ENCODE data around the gene CBR3. TPM values are rescaled to one million over a fixed set of nuclear protein-coding genes. Genes with fewer than 3 reads are reported as not detected.

CBR3 gene
- total RNA-seq, 1 experiment from 2014 or later, result 12.9 TPM

DNA sequence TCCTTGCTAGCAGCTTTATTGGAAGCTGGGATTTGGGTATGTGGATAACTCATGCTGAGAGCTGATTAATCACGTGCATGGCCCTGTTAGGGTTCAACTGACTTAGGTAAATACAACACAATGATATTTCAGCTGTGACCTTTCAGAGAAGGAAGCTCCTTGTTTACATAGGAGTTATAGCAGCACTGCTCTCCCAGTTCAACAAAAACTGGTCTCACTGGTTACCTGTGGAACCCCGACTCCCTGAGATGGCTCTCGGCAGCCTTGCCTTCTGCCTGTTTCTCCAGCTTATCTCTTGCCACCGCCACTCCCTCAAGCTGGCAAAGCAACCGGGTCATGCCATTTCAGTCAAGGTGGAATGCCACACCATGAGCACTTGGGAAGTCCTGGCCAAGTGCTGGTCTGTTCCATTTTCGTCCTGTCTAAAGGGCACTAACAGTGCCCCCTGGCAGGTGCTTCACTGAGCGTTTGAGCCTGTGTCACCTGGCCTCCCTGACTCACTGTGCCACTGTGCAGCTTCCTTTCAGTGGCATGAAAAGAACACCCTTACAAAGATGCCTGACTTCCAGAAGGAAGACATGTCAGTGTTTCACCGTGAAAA lies 53.3 kb downstream of the CBR3 start:
- Mint-ChIP-seq H3K4me1 (peaks cover 9% of the 10 kb centered on the region), H3K27me3 (ENCODE audit: low read depth) (no peaks in the 10 kb centered on the region), H3K36me3 (no peaks in the 10 kb centered on the region), H3K27ac (peak overlapping the region; percentile 56), H3K4me3 (no peak overlapping the region), H3K9me3 (no peaks in the 10 kb centered on the region)
- CTCF ChIA-PET, result interaction anchor here (0.5 to 2.4 kb wide), 4 partner anchors 21 to 67 kb away, joined by 3 to 8 read pairs (median 6); no protein-coding TSS in a partner anchor
- TF ChIP-seq EMX1 (CRISPR knock-in tag; IDR thresholded peaks at IDR 0.05), result no peak
- TF ChIP-seq KAT7 (CRISPR knock-in tag; IDR thresholded peaks at IDR 0.05; ENCODE audit: borderline replicate concordance), result no peak
- TF ChIP-seq TP53 (CRISPR knock-in tag; IDR thresholded peaks at IDR 0.05), result no peak
- TF ChIP-seq SOX15 (CRISPR knock-in tag; IDR thresholded peaks at IDR 0.05), result no peak
- no peak for TF ChIP-seq FOXP1 (CRISPR knock-in tag; IDR thresholded peaks at IDR 0.05; ENCODE audit: borderline replicate concordance)
- TF ChIP-seq CBFB (CRISPR knock-in tag; IDR thresholded peaks at IDR 0.05; ENCODE audit: low read depth), result no peak
- TF ChIP-seq SMAD3 (CRISPR knock-in tag; IDR thresholded peaks at IDR 0.05; ENCODE audit: borderline replicate concordance), result no peak
- no peak for TF ChIP-seq FOXK1 (CRISPR knock-in tag; IDR thresholded peaks at IDR 0.05)
- DNase-seq (ENCODE audit: low spot score), result no peak
- POLR2A ChIA-PET, result interaction anchor here (0.5 kb wide), 1 partner anchor 73 kb away, joined by 3 read pairs; no protein-coding TSS in a partner anchor
- peak; percentile 36; the same call in 1 of the 2 replicates for ATAC-seq

DNA sequence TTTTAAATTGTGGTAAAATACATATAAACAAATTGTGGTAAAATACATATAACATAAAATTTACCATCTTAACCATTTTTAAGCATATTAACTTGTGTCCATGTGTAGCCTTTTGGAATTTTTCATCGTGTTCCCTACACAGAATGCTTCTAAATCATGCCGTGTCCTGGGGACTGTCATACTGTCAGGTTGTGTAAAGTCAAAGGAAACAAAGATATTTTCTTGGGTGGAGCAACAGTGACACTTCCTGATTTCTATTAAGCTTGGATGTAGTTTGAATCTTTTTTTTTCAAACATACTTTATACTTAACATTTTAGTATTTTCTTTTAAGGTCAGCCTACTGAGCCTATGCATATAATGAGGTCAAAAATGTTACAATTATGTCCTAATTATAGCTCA lies 54.1 kb downstream of the CBR3 start:
- H3K27me3 Mint-ChIP-seq (ENCODE audit: low read depth), result no peaks in the 10 kb centered on the region
- ChIA-PET POLR2A (no interaction called here), CTCF (no interaction called here)
- peaks cover 16% of the 10 kb centered on the region for H3K4me1 Mint-ChIP-seq
- DNase-seq (ENCODE audit: low spot score) (no peak), ATAC-seq (no peak)
- no peak overlapping the region for H3K4me3 Mint-ChIP-seq
- no peak overlapping the region for H3K27ac Mint-ChIP-seq
- TF ChIP-seq MYBL2 (CRISPR knock-in tag; IDR thresholded peaks at IDR 0.05), result no peak
- TF ChIP-seq, protein P1, sequence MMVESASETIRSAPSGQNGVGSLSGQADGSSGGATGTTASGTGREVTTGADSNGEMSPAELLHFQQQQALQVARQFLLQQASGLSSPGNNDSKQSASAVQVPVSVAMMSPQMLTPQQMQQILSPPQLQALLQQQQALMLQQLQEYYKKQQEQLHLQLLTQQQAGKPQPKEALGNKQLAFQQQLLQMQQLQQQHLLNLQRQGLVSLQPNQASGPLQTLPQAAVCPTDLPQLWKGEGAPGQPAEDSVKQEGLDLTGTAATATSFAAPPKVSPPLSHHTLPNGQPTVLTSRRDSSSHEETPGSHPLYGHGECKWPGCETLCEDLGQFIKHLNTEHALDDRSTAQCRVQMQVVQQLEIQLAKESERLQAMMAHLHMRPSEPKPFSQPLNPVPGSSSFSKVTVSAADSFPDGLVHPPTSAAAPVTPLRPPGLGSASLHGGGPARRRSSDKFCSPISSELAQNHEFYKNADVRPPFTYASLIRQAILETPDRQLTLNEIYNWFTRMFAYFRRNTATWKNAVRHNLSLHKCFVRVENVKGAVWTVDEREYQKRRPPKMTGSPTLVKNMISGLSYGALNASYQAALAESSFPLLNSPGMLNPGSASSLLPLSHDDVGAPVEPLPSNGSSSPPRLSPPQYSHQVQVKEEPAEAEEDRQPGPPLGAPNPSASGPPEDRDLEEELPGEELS (CRISPR knock-in tag; IDR thresholded peaks at IDR 0.05), result no peak
- H3K36me3 Mint-ChIP-seq, result no peaks in the 10 kb centered on the region
- H3K9me3 Mint-ChIP-seq, result no peaks in the 10 kb centered on the region

DNA sequence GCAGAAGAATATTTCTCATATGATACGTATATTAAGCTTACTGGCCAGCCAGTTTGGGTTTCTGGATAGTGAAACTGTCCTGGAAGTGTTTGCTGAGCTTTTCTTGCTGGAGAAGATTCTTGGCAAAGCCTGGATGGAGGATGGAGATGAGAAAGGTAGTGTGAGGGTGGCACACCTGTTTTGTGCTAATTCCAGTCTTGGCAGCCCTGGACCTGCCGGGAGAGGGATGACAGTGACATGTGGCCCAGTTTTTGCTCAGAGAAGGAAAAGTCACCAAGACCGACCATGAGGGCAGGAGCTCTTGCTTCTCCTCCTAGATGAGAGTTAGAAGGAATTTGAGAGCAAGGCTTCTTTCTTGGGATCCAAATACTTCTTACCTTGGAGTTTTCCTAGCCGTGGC lies 55.9 kb downstream of the CBR3 start:
- peaks cover 4% of the 10 kb centered on the region; the same call in 1 of the 2 replicates for H3K9me3 Mint-ChIP-seq
- ChIA-PET POLR2A (no interaction called here), CTCF (interaction anchor here (2.5 kb wide), 1 partner anchor 19 kb away, joined by 11 read pairs; no protein-coding TSS in a partner anchor)
- no peak overlapping the region for H3K27ac Mint-ChIP-seq
- no peaks in the 10 kb centered on the region for H3K36me3 Mint-ChIP-seq
- no peaks in the 10 kb centered on the region for H3K27me3 Mint-ChIP-seq (ENCODE audit: low read depth)
- TF ChIP-seq ZNF671 (CRISPR knock-in tag; IDR thresholded peaks at IDR 0.05) (no peak), SMAD3 (CRISPR knock-in tag; IDR thresholded peaks at IDR 0.05; ENCODE audit: borderline replicate concordance) (no peak), ZNF396 (CRISPR knock-in tag; IDR thresholded peaks at IDR 0.05; ENCODE audit: borderline replicate concordance) (no peak), OVOL2 (CRISPR knock-in tag; IDR thresholded peaks at IDR 0.05; ENCODE audit: borderline replicate concordance) (no peak)
- TF ChIP-seq, protein P2, sequence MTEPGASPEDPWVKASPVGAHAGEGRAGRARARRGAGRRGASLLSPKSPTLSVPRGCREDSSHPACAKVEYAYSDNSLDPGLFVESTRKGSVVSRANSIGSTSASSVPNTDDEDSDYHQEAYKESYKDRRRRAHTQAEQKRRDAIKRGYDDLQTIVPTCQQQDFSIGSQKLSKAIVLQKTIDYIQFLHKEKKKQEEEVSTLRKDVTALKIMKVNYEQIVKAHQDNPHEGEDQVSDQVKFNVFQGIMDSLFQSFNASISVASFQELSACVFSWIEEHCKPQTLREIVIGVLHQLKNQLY (CRISPR knock-in tag; IDR thresholded peaks at IDR 0.05), result no peak
- DNase-seq (ENCODE audit: low spot score) (no peak), ATAC-seq (no peak)
- H3K4me3 Mint-ChIP-seq, result no peak overlapping the region
- H3K4me1 Mint-ChIP-seq, result peaks cover 16% of the 10 kb centered on the region

DNA sequence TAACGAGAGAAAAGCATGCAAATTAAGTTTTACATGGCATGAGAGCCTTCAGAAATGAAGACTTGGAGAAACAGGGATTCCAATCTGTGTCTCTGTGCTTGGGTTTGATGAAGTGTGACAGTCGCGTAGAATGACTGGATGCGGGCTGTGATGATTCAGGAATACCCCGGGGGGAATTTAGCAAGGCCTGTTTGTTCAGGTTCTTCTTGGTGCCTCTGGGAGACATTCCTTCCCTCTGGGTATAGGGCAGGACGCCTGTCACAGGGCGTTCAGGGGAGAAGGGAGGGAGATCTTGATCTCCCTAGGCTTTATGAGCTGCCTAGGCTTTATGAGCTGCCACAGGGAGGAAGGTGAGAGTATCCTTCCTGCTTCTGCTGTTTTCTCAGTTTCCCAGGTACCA lies 58.3 kb downstream of the CBR3 start:
- Mint-ChIP-seq H3K27ac (no peak overlapping the region), H3K9me3 (peaks cover 5% of the 10 kb centered on the region; the same call in 1 of the 2 replicates), H3K36me3 (no peaks in the 10 kb centered on the region), H3K4me1 (peaks cover 14% of the 10 kb centered on the region), H3K27me3 (ENCODE audit: low read depth) (no peaks in the 10 kb centered on the region), H3K4me3 (no peak overlapping the region)
- ChIA-PET CTCF (interaction anchor here (0.9 to 1.9 kb wide), 2 partner anchors 16 to 21 kb away, joined by 3 to 7 read pairs; no protein-coding TSS in a partner anchor), POLR2A (no interaction called here)
- TF ChIP-seq NR2C2 (CRISPR knock-in tag; IDR thresholded peaks at IDR 0.05), result no peak
- no peak for DNase-seq (ENCODE audit: low spot score)
- ATAC-seq, result peak; percentile 69

All from WTC11 (cell line).